ENCODE measurements around the gene RASEF.
"Not testable (repeated sequence)": the region's sequence is repeated elsewhere in the genome, so short reads cannot be mapped to it uniquely, and the experiment has no call there.

Gene RASEF

DNA sequence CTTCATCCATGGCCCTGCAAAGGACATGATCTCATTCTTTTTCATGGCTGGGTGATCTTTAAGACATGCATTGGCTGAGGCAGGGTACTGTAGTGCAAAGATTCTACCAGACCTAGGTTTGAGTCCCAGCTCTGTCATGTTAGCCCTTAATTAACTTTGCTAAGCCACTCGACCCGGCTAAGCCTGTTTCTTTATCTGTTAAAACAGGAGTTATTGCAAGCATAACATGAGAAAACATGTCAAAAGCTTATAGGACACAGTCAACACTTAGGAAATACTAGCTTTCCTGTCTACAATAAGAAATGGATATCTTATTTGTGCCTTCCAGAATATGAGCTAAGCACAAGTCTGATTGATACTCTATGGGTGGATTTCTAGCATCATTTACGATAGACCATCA, 92.6 kb downstream of the RASEF start:
- DNase-seq (ENCODE audit: low spot score), result no peak

DNA sequence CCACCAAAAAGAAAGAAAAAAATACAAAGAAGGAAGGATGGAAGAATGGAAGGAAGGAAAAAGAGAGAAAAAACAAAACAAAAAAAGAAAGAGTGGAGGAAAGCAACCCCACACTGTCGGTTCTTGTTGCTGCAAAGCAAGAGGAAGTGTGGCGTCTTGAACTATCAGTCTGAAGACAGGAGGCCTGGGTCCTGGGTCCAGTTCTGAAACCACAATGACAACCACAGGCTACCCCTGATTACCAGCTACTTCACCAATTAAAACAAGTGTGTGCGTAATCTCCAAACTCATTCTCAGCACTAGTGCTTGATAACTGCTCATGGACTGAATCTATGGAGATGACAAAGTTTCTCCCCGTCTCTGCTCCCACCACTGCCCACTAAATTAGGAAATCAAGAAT, 93.7 kb downstream of the RASEF start:
- no peak for DNase-seq (ENCODE audit: low spot score)

DNA sequence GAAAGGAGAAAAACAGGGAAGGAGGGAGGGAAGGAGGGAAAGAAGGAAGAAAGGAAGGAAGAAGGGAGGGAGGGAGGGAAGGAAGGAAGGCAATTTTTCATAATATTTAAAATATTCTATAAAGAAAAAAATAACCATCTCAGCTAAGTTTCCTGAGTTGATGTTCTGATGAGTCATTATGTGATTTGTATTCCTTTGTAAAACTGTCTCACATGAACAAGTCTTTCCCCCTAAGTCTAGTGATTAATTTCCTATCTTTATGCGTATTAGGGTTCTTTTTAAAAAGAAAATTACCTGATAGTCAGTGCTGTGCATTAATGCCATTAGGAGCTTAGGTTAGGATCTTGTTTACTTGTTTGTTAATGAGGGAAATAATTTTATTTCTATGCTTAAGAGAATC, 94.1 kb downstream of the RASEF start:
- no peak for DNase-seq (ENCODE audit: low spot score)

DNA sequence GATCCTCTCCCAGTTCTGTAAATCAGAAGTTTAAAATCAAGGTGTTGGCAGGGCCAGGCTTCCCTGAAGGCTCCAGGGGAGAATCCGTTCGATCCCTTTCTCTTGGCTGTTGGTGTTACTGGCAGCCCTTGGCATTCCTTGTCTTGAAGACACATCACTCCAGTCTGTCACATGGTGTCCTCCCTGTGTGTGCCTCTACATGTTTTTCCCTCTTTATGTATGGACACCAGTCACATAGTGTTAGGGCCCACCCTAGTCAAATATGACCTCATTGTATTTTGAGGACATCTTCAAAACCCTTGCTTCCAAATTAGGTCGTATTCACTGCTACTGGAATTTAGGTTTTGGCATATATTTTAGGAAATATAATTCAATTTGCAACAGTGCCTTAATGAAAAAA, 94.6 kb downstream of the RASEF start:
- no peak for DNase-seq (ENCODE audit: low spot score)

DNA sequence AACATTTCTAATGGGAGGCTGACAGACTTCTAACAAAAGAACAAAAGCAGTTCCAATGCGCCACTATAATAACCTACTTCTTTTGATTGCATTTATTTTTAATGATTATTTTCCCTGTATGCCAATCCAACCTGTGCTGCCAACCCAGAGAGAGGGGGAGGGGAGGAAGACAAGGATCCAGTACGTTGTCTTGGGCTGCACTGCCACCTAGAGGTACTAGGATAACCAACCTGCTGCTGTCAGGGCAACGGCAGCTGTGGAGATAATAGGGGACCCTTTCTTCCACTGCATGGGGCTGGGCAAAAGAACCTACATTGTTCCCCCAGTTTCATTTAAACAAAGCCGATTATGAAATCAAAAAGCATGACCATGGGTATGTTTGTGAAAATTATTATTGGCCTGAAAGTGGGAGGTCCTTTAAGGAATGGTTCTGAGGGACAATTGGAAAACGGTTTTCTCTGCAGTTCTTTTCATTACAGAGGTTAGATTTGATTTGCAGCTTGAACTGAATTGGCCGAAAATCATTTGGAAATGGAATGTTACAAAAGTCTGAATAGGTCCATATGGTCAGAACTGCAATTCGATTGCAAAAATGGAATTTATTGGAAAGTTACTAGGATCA, 101.3 kb downstream of the RASEF start:
- DNase-seq (ENCODE audit: low spot score), result peak; percentile 32

DNA sequence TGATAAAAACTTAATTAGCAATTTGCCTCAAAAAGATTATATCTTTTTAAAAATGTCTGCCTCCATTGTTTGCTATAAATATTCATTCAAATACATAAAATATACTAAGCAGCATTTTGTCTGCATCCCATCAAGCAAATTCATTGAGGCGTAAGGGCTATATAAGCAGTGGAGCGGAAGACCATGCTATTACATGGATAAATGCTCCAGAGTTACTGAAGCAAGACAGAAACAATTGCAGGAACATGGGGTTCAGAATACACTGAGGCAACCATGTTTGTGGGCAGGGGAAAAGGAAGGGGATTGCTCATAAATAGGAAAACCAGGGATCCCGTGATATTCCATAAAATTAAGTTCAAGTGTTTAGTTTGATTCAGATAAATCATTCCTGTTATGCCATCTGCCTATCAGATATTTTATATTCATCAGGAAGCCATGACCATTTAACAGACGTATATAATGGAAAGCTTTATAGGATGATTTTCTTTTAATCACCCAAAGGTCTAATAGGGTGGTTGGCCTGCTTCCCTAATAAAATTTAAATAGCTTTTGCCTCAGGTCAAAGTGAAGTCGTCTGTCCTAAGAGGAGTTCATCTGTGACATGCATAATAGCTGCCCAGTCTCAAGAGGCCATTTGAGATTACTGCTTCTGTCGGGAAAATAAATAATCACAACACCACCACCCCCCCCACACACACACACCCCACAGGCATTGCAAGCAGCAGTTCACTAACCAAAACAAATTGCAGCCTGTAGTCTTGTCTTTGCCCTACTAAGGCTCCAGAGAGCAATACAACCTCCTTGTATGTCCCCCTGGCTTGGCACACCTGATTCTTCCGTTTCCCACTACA, 105.2 kb downstream of the RASEF start:
- no peak for DNase-seq (ENCODE audit: low spot score)

DNA sequence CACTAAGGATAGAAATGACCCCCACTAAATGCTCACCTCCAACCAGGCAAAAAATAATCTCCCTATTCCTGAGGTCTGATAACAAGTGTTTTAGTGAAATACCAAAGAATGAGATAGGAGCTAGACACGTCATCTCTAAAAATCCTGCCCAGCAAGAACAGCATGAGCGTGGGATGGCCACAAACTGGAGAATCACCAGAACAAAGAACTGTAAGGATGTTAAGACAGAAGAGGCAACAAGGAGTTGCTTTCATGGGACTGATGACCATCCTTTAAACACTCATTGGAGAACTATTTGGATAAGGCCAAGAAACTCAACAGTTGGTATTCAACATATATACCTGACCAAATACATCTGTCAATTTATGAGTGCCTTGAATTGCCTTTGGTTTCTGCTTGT, 113.7 kb downstream of the RASEF start:
- DNase-seq (ENCODE audit: low spot score), result no peak

DNA sequence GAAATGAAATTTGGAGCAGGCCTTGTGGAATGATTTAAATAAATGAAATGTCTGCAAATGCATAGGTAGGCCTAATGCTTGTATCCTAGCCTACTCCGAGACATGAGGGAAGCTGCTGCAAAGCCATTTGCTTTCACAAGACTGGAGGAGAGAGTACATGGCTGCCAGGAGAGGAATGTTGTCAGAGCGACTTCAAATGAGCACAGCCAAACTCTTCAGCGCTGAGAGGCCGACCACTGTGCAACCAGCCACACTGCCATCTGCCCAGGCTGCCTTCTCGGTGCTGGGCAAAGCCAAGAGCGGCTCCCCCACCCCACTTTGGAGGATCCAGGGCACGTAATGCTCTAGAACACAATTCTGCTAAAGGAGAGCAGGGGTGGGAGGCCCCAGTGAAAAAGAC, 122.6 kb downstream of the RASEF start:
- no peak for DNase-seq (ENCODE audit: low spot score)

DNA sequence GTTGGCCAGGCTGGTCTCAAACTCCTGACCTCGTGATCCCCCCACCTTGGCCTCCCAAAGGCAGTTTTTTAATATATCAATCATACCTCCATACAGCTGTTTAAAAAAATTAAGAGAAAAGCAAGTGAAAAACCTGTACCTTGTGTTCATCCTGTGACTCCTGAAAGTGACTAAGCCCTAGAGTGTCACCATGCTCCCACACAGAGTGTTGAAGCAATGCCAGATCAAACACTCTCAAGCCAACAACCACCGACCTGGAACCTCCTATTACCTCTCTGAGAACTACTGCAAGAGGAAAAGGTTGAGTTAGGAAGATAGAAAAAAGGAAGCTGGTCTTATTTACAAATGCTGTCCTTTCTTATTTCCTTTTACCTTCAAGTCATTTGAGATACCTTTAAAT, 123.5 kb downstream of the RASEF start:
- no peak for DNase-seq (ENCODE audit: low spot score)

DNA sequence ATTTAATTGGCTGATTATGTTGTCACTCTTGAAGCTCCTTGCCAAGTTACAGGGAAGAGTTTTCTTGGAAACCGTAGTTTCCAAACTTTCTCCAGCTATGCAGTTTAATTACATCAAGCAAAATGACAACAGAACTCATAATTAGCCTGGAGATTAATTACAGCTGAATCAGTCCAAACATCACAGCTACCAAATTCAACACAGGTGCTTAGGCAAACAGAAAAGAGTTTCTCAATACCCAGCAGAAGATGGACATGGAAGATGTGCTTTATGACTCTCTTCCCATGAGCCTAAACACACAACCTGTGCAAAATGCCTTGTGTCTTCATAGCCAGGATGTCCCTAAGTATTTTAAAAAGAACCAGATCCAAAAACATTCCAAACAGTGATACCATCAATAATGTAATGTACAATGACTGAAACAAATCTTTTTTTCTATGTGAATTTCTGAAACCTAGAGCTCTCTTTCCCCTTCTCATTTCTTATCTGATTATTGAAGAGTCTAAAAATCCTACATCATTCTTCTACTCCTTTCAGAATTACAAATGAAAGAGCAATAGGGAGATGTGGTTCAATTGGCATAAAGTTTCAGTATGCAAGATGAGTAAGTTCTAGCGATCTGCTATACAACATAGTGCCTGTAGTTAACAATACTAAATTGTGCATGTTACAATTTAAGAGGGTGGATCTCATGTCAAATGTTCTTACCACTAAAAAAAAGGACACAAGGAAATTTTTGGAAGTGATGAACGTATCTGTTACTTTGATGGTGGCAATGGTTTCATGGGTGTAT, 124.3 kb downstream of the RASEF start:
- DNase-seq (ENCODE audit: low spot score), result no peak

DNA sequence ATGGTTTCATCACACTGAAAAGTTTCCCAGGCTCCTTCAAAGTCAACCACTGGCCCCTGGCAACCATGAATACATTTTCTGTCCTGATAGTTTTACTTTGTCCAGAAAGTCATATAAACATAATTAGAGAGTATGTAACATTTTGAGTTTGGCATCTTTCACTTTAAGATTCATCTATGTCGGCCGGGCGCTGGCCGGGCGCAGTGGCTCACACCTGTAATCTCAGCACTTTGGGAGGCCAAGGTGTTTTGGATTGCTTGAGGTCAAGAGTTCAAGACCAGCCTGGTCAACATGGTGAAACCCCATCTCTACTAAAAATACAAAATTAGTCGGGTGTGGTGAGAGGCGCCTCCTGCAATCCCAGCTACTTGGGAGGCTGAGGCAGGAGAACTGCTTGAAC, 126.4 kb downstream of the RASEF start:
- DNase-seq (ENCODE audit: low spot score), result not testable (repeated sequence)

DNA sequence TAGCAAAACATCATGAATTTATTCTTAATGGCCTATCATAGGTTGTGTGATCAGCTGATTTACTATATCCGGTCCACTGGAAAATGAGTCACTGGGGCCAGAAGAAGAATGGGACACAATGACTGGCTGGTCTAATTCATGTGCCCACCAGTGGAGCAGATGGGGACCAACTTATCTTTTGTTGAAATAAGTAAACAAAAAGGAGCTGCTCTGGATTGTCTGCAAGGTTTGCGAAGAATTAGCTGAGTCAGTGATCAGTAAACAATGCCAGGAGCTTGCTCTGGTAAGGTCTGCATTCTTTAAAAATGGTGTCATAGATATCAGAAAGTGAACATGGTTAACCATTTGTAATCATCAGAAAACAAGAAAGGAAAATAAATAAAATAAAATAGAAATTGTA, 128.0 kb downstream of the RASEF start:
- no peak for DNase-seq (ENCODE audit: low spot score)

DNA sequence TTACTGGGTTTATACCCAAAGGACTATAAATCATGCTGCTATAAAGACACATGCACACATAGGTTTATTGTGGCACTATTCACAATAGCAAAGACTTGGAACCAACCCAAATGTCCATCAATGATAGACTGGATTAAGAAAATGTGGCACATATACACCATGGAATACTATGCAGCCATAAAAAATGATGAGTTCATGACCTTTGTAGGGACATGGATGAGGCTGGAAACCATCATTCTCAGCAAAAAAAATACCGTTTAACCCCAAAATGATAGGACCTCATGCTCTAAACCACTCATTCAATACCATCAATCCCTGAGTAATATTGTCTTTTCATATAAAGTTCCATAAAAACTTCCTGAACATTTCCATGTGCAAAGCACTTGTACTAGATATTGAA, 128.9 kb downstream of the RASEF start:
- not testable (repeated sequence) for DNase-seq (ENCODE audit: low spot score)

DNA sequence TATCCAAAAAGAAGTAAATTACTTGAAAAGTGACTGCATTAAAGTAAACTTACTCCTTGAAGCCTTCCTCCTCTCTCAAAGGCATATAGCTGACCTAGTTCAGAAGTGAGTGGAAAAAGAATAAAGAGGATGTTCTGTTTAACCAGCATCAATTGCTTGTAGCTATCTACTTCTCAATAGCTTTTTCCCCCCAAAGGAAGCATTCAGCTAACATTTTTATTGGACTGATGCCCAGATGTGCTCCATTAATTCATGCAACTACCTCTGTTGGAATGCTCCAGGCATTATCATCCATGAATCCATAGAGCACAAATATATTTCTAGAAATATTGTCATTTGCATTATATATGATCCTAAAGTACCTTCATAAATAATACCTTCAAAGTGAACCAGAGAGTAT, 132.8 kb downstream of the RASEF start:
- DNase-seq (ENCODE audit: low spot score), result no peak

All from hematopoietic multipotent progenitor cell treated with erythropoietin and hydrocortisone succinate and interleukin-3 and kit ligand, for 15 days (in vitro differentiated cells).